ENCODE results near the gene CBR4.

DNA sequence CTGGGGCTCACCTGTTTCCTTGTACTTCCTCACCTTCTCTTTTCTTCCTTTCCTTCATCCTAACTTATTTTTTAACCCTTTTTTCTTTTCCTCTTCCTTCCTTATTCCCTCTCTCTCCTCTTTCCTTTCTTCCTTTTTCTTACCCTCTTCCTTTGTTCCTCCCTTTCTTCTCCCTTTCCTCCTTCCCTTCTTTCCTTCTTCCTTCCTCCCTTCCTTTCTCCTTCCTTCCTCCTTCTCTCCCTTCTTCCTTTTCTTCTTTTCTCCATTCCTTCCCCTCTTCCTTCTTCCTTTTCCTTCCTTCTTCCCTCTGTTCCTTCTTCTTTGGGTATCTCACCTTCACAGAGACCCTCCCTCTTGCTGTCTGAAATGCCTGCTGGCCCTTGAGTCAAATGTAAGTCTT, 22.1 kb upstream of the CBR4 start:
- TF ChIP-seq, protein P1, sequence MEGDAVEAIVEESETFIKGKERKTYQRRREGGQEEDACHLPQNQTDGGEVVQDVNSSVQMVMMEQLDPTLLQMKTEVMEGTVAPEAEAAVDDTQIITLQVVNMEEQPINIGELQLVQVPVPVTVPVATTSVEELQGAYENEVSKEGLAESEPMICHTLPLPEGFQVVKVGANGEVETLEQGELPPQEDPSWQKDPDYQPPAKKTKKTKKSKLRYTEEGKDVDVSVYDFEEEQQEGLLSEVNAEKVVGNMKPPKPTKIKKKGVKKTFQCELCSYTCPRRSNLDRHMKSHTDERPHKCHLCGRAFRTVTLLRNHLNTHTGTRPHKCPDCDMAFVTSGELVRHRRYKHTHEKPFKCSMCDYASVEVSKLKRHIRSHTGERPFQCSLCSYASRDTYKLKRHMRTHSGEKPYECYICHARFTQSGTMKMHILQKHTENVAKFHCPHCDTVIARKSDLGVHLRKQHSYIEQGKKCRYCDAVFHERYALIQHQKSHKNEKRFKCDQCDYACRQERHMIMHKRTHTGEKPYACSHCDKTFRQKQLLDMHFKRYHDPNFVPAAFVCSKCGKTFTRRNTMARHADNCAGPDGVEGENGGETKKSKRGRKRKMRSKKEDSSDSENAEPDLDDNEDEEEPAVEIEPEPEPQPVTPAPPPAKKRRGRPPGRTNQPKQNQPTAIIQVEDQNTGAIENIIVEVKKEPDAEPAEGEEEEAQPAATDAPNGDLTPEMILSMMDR (IDR thresholded peaks at IDR 0.05) = no peak
- no peak for TF ChIP-seq ZFX (IDR thresholded peaks at IDR 0.05; ENCODE audit: borderline replicate concordance)
